Neuronal stem cell (in vitro differentiated cells): Measurements from ENCODE around the gene CPEB3.

Experiments used
- DNase-seq: peaks from one replicate; pipeline ENCODE4 v3.0.0-alpha.2; 2013; ENCODE audit warnings: low spot score
- H2AFZ ChIP-seq: one replicate; pipeline ENCODE4 v1.6.1; 2013; ENCODE audit warnings: mild to moderate bottlenecking, low read length, inconsistent platforms
- H2AK5ac ChIP-seq: 2 replicates; pipeline ENCODE4 v1.6.1; 2013; ENCODE audit warnings: low read depth, mild to moderate bottlenecking, inconsistent platforms, low read length, moderate library complexity, mixed read lengths
- H2BK120ac ChIP-seq: 2 replicates; pipeline ENCODE4 v1.6.1; 2013; ENCODE audit warnings: low read depth, mild to moderate bottlenecking, inconsistent platforms, low read length, moderate library complexity, mixed read lengths
- H2BK12ac ChIP-seq: one replicate; pipeline ENCODE4 v1.6.1; 2013; ENCODE audit warnings: low read length, inconsistent platforms
- H2BK15ac ChIP-seq: 2 replicates; pipeline ENCODE4 v1.6.1; 2013; ENCODE audit warnings: mild to moderate bottlenecking, low read length, inconsistent platforms, mixed read lengths
- H2BK5ac ChIP-seq: one replicate; pipeline ENCODE4 v1.6.1; 2013; ENCODE audit warnings: inconsistent platforms, mild to moderate bottlenecking, low read length, moderate library complexity
- H3K14ac ChIP-seq: one replicate; pipeline ENCODE4 v1.6.1; 2013; ENCODE audit warnings: low read length, inconsistent platforms
- H3K18ac ChIP-seq: 2 replicates; pipeline ENCODE4 v1.6.1; 2013; ENCODE audit warnings: low read length, inconsistent platforms
- H3K23ac ChIP-seq: 2 replicates; pipeline ENCODE4 v1.6.1; 2013; ENCODE audit warnings: low read depth, mild to moderate bottlenecking, mixed read lengths, low read length, inconsistent platforms; ENCODE audit not compliant: poor library complexity
- H3K27ac ChIP-seq: replicated peaks from 3 replicates; pipeline ENCODE4 v1.5.1; 2013; ENCODE audit warnings: low read length, inconsistent platforms
- H3K27me3 ChIP-seq, 3 experiments: 2 replicates each; pipeline ENCODE4 v1.6.1; 2013; ENCODE audit warnings: low read length in 3 of 3, mild to moderate bottlenecking in 2 of 3, inconsistent platforms in 1 of 3, low read depth in 1 of 3, mixed read lengths in 1 of 3, moderate library complexity in 1 of 3; ENCODE audit not compliant: control insufficient read depth in 3 of 3, insufficient read depth in 3 of 3
- H3K36me3 ChIP-seq, 2 donors: replicated peaks in 1 of 2; 2 replicates each; pipeline ENCODE4 v1.6.1; 2013; ENCODE audit warnings: low read length in 2 of 2; ENCODE audit not compliant: control insufficient read depth in 2 of 2, insufficient read depth in 2 of 2
- H3K4ac ChIP-seq: 2 replicates; pipeline ENCODE4 v1.6.1; 2013; ENCODE audit warnings: inconsistent platforms, mild to moderate bottlenecking, low read length, moderate library complexity
- H3K4me1 ChIP-seq, 2 donors: 1 replicate in 1 of 2; 2 replicates in 1 of 2; pipeline ENCODE4 v1.6.1; 2013; ENCODE audit warnings: low read length in 2 of 2, low read depth in 1 of 2; ENCODE audit not compliant: control insufficient read depth in 2 of 2, insufficient read depth in 1 of 2
- H3K4me2 ChIP-seq: one replicate; pipeline ENCODE4 v1.6.1; 2013; ENCODE audit warnings: mild to moderate bottlenecking, low read length, inconsistent platforms; ENCODE audit not compliant: insufficient read depth, poor library complexity, severe bottlenecking
- H3K4me3 ChIP-seq, 2 donors: 2 replicates each; pipeline ENCODE4 v1.5.1; 2013; ENCODE audit warnings: low read length in 2 of 2, mild to moderate bottlenecking in 2 of 2, inconsistent platforms in 1 of 2, moderate library complexity in 1 of 2
- H3K79me1 ChIP-seq: one replicate; pipeline ENCODE4 v1.6.1; 2013; ENCODE audit warnings: low read depth, mild to moderate bottlenecking, inconsistent platforms, low read length, moderate library complexity
- H3K9ac ChIP-seq: one replicate; pipeline ENCODE4 v1.6.1; 2013; ENCODE audit warnings: mild to moderate bottlenecking, low read depth, low read length, inconsistent platforms; ENCODE audit not compliant: poor library complexity
- H3K9me3 ChIP-seq, 2 donors: replicated peaks in 1 of 2; 2 replicates each; pipeline versions ENCODE3 to v1.6.1; 2013; ENCODE audit warnings: low read length in 2 of 2, mild to moderate bottlenecking in 2 of 2, inconsistent platforms in 1 of 2, low read depth in 1 of 2, mixed read lengths in 1 of 2, moderate library complexity in 1 of 2; ENCODE audit not compliant: control insufficient read depth in 2 of 2, insufficient read depth in 1 of 2
- H4K8ac ChIP-seq: one replicate; pipeline ENCODE4 v1.6.1; 2013; ENCODE audit warnings: low read depth, mild to moderate bottlenecking, inconsistent platforms, low read length, moderate library complexity
- H4K91ac ChIP-seq: one replicate; pipeline ENCODE4 v1.6.1; 2013; ENCODE audit warnings: low read length, low read depth, mild to moderate bottlenecking, inconsistent platforms; ENCODE audit not compliant: poor library complexity
- WGBS, 2 donors: extraction: QIAGEN DNeasy Blood & Tissue Kit; methylation state at CpG; one replicate each; pipeline ENCODE4 v1.1.7; 2013; ENCODE audit warnings: missing lambda C conversion rate in 2 of 2, mixed read lengths in 1 of 2; ENCODE audit not compliant: insufficient read length in 2 of 2, insufficient replicate concordance in 1 of 2; ENCODE audit errors: extremely low coverage in 2 of 2; 5-methylcytosine and 5-hydroxymethylcytosine counted together

Gene CPEB3

DNA sequence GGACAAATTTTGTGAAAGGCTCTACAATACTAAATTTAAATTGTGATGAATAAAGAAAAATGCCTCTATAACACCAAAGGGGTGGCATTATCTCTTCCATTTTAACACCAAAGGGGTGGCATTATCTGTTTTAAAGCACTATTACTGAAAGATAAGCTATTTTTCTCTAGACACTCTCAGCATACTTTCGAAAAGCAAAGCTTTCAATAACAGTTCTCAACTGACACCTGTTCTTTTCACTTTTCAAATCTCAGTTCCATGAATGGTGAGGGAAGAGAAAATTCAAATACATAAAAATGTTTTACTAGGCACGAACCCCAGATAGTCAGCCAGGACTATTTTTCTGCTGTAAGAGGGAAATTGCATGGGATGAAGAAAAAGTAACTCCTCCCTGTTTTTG, 103.8 kb downstream of the CPEB3 start:
- WGBS, 2 donors: no CpG with 5 or more reads among the region's 2 CpGs
- Histone ChIP-seq H2BK120ac (no peak overlapping the region), H3K9ac (no peak overlapping the region), H3K4me3 (no peak overlapping the region), H3K27ac (no peak overlapping the region), H3K36me3 (no peaks in the 10 kb centered on the region), H3K4me2 (no peak overlapping the region), H2BK12ac (no peak overlapping the region), H4K91ac (no peak overlapping the region), H3K79me1 (no peaks in the 10 kb centered on the region), H4K8ac (no peak overlapping the region), H3K4ac (no peak overlapping the region), H3K9me3 (no peaks in the 10 kb centered on the region), H2AK5ac (no peak overlapping the region), H2BK5ac (no peak overlapping the region), H3K23ac (no peak overlapping the region), H2AFZ (no peak overlapping the region), H3K14ac (no peak overlapping the region), H3K27me3 (no peaks in the 10 kb centered on the region), H3K18ac (no peak overlapping the region), H3K4me1 (no peaks in the 10 kb centered on the region), H2BK15ac (no peak overlapping the region)
- DNase-seq: no peak

DNA sequence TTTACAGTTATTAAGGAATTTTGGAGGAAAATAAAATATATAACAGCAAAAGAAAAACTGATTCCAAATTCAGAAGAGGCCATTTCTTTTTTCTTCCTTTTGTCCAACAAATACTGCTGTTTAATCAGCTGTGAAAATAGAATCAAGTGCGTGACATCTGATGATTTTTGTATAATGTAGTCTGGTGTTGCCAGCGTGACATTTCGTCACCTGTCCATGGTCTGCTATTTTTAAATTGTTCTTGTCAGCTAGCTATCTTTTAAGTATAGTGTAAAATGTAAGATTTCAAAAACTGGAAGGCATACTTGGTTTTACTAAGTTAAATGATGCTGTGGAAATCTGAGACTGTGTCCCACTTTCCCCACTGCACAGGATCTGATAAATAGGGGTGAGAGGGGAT, 105.9 kb downstream of the CPEB3 start:
- no peak for DNase-seq
- no peaks in the 10 kb centered on the region for H3K36me3 ChIP-seq
- no peak overlapping the region for H3K23ac ChIP-seq
- H2AFZ ChIP-seq: no peak overlapping the region
- H3K18ac ChIP-seq: no peak overlapping the region
- H4K91ac ChIP-seq: no peak overlapping the region
- no peak overlapping the region for H2BK15ac ChIP-seq
- H2AK5ac ChIP-seq: no peak overlapping the region
- H3K4ac ChIP-seq: no peak overlapping the region
- H2BK12ac ChIP-seq: no peak overlapping the region
- no peak overlapping the region for H3K27ac ChIP-seq
- H3K9me3 ChIP-seq: no peaks in the 10 kb centered on the region
- H2BK5ac ChIP-seq: no peak overlapping the region
- no peak overlapping the region for H3K14ac ChIP-seq
- no peaks in the 10 kb centered on the region for H3K79me1 ChIP-seq
- H3K4me2 ChIP-seq: no peak overlapping the region
- WGBS, 2 donors: no CpG with 5 or more reads among the region's 3 CpGs
- no peak overlapping the region for H4K8ac ChIP-seq
- H3K4me3 ChIP-seq: no peak overlapping the region
- no peaks in the 10 kb centered on the region for H3K4me1 ChIP-seq
- no peak overlapping the region for H2BK120ac ChIP-seq
- H3K27me3 ChIP-seq: no peaks in the 10 kb centered on the region
- no peak overlapping the region for H3K9ac ChIP-seq

DNA sequence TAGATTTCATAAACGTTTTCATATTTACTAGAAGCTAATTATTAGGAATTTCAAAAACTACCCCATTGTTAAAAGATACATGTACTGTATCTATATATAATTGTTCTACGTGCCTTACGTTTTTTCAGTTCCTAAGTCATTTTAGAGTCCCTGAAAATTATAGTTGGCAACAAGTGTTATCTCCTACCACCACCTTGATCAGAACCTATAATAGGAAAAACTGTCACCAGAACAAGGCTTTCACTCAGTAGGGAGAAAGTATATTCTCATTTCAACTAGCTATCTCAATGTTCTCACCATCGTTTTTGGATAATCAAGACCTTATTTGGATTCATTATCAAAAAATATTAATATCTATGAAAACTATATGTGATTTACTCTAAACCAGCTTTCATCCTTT, 107.7 kb downstream of the CPEB3 start:
- Histone ChIP-seq H3K18ac (no peak overlapping the region), H3K36me3 (no peaks in the 10 kb centered on the region), H2AK5ac (no peak overlapping the region), H3K23ac (no peak overlapping the region), H3K4me2 (no peak overlapping the region), H3K9ac (no peak overlapping the region), H2AFZ (no peak overlapping the region), H3K4me1 (no peaks in the 10 kb centered on the region), H3K27me3 (no peaks in the 10 kb centered on the region), H3K14ac (no peak overlapping the region), H2BK5ac (no peak overlapping the region), H3K9me3 (no peaks in the 10 kb centered on the region), H2BK12ac (no peak overlapping the region), H2BK15ac (no peak overlapping the region), H3K4me3 (no peak overlapping the region), H4K8ac (no peak overlapping the region), H3K27ac (no peak overlapping the region), H3K4ac (no peak overlapping the region), H2BK120ac (no peak overlapping the region), H3K79me1 (no peaks in the 10 kb centered on the region), H4K91ac (no peak overlapping the region)
- WGBS, 2 donors: no CpG with 5 or more reads among the region's 4 CpGs
- no peak for DNase-seq

DNA sequence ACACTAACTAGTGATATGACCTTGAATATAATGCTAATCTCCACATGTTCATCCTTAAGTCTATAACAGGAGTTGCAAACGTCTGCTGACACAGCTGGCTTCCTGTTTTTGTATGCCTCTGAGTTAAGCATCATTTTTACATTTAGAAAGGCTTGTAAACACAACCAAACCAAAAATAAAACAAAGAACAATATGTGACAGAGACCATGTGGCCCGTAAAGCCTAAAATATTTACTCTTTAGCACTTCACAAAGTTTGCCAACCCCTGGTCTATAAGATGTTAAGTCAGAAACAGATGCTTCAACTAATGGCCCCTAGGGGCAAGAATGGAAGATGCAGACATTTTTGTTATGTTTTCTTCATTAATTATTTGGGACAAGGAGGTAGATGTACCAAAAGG, 109.3 kb downstream of the CPEB3 start:
- Histone ChIP-seq H2BK120ac (no peak overlapping the region), H3K18ac (no peak overlapping the region), H3K9me3 (no peaks in the 10 kb centered on the region), H3K27ac (no peak overlapping the region), H2BK5ac (no peak overlapping the region), H3K4me1 (no peaks in the 10 kb centered on the region), H2AFZ (no peak overlapping the region), H4K91ac (no peak overlapping the region), H3K79me1 (no peaks in the 10 kb centered on the region), H3K4me3 (no peak overlapping the region), H4K8ac (no peak overlapping the region), H3K36me3 (no peaks in the 10 kb centered on the region), H2AK5ac (no peak overlapping the region), H2BK12ac (no peak overlapping the region), H3K4ac (no peak overlapping the region), H3K9ac (no peak overlapping the region), H3K23ac (no peak overlapping the region), H3K14ac (no peak overlapping the region), H3K4me2 (no peak overlapping the region), H2BK15ac (no peak overlapping the region), H3K27me3 (no peaks in the 10 kb centered on the region)
- no CpG with 5 or more reads among the region's 2 CpGs for WGBS, 2 donors
- DNase-seq: no peak
